GM20000 (cell line): ENCODE measurements around the gene TRAPPC10.

Experiments
- DNase-seq: peaks from one replicate; pipeline ENCODE4 v3.0.0; 2012; ENCODE audit warnings: low spot score
- CTCF ChIP-seq: IDR thresholded peaks from 2 replicates; pipeline ENCODE4 v1.5.1; 2012; ENCODE audit warnings: mild to moderate bottlenecking, control low read depth; ENCODE audit errors: extremely low read depth, missing control alignments

TRAPPC10 gene

GRCh38 chr21:43969115-43969444, 43.0 kb upstream of the TRAPPC10 start:
- DNase-seq = no peak
- no peak for TF ChIP-seq CTCF

- DNase-seq = no peak
- TF ChIP-seq CTCF = no peak
Measured at GRCh38 chr21:43970551-43970950, 41.6 kb upstream of the TRAPPC10 start.

- no peak for DNase-seq
- TF ChIP-seq CTCF = no peak
Measured at GRCh38 chr21:43971201-43971991, 40.7 kb upstream of the TRAPPC10 start.

GRCh38 chr21:43971992-43972255, 40.2 kb upstream of the TRAPPC10 start:
- TF ChIP-seq CTCF = no peak
- no peak for DNase-seq

DNA sequence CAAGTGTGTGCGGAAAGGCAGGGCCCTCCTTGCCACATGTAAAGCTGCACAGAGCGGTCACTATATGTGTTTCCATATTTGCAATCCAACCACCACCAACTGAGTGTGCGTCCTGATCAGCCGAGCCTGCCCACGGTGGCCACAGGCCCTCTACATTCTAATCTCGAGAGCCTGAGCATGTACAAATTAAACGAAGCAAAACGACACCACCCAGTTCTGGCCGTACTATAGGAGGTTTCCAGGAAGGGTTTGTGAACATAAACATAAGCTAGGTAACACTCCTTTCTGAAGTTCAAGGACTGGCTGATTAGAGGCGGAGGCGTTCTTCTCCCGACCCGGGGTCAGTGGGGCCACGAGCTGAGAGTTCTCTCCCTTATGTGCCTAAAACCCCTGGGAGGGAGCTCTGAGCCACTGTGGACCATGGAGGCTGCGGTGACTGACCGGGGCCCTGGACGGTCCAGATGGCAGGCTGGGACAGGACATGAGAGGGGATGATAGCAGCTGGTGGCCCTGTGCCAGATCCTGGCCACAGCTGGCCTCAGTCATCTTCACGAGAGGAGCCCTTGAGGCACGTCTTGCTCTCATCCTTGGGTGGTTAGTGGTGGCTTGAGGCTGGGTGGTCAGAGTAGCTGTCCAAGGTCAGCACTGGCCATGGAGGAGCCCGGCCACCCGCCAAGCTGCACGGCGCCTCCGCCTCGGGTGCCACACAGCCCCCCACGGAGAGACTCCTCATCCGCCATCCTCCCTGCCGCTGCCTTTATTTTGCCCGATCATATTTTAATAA, 39.1 kb upstream of the TRAPPC10 start:
- TF ChIP-seq CTCF = no peak
- no peak for DNase-seq

DNA sequence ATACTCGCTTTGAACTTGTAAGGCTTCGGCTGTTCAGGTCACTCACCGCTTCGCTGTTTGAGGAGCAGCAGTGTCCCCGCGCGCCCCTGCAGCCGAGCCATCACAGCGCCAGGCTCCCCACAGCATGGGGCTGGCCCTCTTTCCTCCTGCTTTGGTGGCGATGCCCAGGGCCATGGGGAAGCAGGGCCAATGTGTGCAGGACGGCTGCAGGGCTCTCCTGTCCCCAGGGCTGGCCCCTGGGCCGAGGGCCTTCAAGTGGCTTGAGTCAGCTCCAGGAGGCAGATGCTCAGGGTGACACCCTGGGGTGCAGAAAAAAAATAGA, 38.5 kb upstream of the TRAPPC10 start:
- no peak for DNase-seq
- no peak for TF ChIP-seq CTCF

GRCh38 chr21:43974791-43975468, 37.2 kb upstream of the TRAPPC10 start:
- no peak for DNase-seq
- no peak for TF ChIP-seq CTCF
